HCT116 (cell line): Measurements from ENCODE around the gene ATP6V0D1. TPM values are rescaled to one million over a fixed set of nuclear protein-coding genes. Genes with fewer than 3 reads are reported as not detected.

Experiments used
- ATAC-seq: fragments of 200-7000 bp; cut with Tn5 transposase; 2 replicates; pipeline ENCODE4 v1.9.1; 2020; ENCODE audit warnings: mild to moderate bottlenecking, moderate library complexity
- BruUV-seq: library from RNA; stranded (reverse); fragments of 400-500 nt; replicated peaks from 2 replicates; lab custom pipeline; 2021; lab: Mats Ljungman, UMichigan
- CTCF ChIA-PET: fragments of 300-600 bp; sonication (Branson Sonifier 250); formaldehyde crosslinking; loops from one replicate; lab custom pipeline; 2021; ENCODE audit warnings: antibody characterized with exemption; lab: Charles Lee
- POLR2A ChIA-PET: fragments of 300-600, 350-600 bp; sonication (Branson Sonifier 250); formaldehyde crosslinking; loops from one replicate; lab custom pipeline; 2021; ENCODE audit warnings: antibody characterized with exemption; lab: Charles Lee
- RAD21 ChIA-PET, 2 experiments: fragments of 300-600 bp; sonication (Branson Sonifier 250); formaldehyde crosslinking; loops; one replicate each; lab custom pipeline; 2023; ENCODE audit warnings: low total read pairs in 2 of 2; ENCODE audit not compliant: uncharacterized antibody in 2 of 2, unreplicated experiment in 2 of 2, low non-redundant PET in 1 of 2; lab: Charles Lee
- DNase-seq: peaks from one replicate; pipeline ENCODE4 v3.0.0-alpha.2; 2010; ENCODE audit warnings: low read depth, low spot score
- H2AFZ ChIP-seq: fragments of 200-600 bp; shearing (Covaris generic), sonication (generic); 2 replicates; pipeline ENCODE4 v1.6.1; 2017; ENCODE audit warnings: low read depth, mixed run types, mixed read lengths, antibody characterized with exemption, low read length; ENCODE audit not compliant: poor library complexity, severe bottlenecking
- H3K27ac ChIP-seq: 2 replicates; pipeline ENCODE4 v1.5.1; 2012; ENCODE audit warnings: low read depth, low read length
- H3K27me3 ChIP-seq: fragments of 200-600 bp; sonication (generic); 2 replicates; pipeline ENCODE4 v1.6.1; 2016; ENCODE audit warnings: mixed run types, low read length, mixed read lengths; ENCODE audit not compliant: insufficient read depth
- H3K36me3 ChIP-seq, 2 experiments: fragments of 200-500 bp in 1 of 2; fragments of 200-600 bp in 1 of 2; sonication (Bioruptor generic) in 1 of 2; sonication (generic) in 1 of 2; 2 replicates each; pipeline versions ENCODE4 v1.5.1 to v1.6.1; 2014 to 2016; ENCODE audit warnings: low read length in 2 of 2, inconsistent platforms in 1 of 2, mixed read lengths in 1 of 2, mixed run types in 1 of 2; ENCODE audit not compliant: insufficient read depth in 2 of 2, control insufficient read depth in 1 of 2
- H3K4me1 ChIP-seq, 2 experiments: fragments of 200-600 bp in 1 of 2; sonication (generic) in 1 of 2; 2 replicates each; pipeline versions ENCODE4 v1.5.1 to v1.6.1; 2012 to 2017; ENCODE audit warnings: low read length in 2 of 2, inconsistent platforms in 1 of 2, mild to moderate bottlenecking in 1 of 2, mixed read lengths in 1 of 2, mixed run types in 1 of 2, moderate library complexity in 1 of 2; ENCODE audit not compliant: insufficient read depth in 2 of 2, control insufficient read depth in 1 of 2
- H3K4me2 ChIP-seq: fragments of 200-600 bp; sonication (generic); 2 replicates; pipeline ENCODE4 v1.6.1; 2017; ENCODE audit warnings: mixed run types, low read length, mixed read lengths
- H3K4me3 ChIP-seq, 2 experiments: fragments of 200-600 bp in 1 of 2; sonication (generic) in 1 of 2; replicated peaks in 1 of 2; 2 replicates each; pipeline ENCODE4 v1.5.1; 2011 to 2016; ENCODE audit warnings: low read length in 2 of 2, control low read depth in 1 of 2, low read depth in 1 of 2, mild to moderate bottlenecking in 1 of 2, mixed read lengths in 1 of 2, mixed run types in 1 of 2
- H3K79me2 ChIP-seq: fragments of 200-600 bp; sonication (generic); 2 replicates; pipeline ENCODE4 v1.6.1; 2017; ENCODE audit warnings: mild to moderate bottlenecking, mixed run types, low read length, moderate library complexity, mixed read lengths; ENCODE audit not compliant: insufficient read depth
- H3K9ac ChIP-seq: fragments of 200-600 bp; sonication (generic); 2 replicates; pipeline ENCODE4 v1.6.1; 2016; ENCODE audit warnings: low read length, mixed read lengths
- H3K9me2 ChIP-seq: fragments of 200-600 bp; sonication (generic), shearing (Covaris generic); 2 replicates; pipeline ENCODE4 v1.6.1; 2017; ENCODE audit warnings: mixed run types, mild to moderate bottlenecking, moderate library complexity; ENCODE audit not compliant: insufficient read depth
- H3K9me3 ChIP-seq, 2 experiments: fragments of 200-500 bp in 1 of 2; fragments of 200-600 bp in 1 of 2; sonication (Bioruptor generic) in 1 of 2; sonication (generic) in 1 of 2; 2 replicates each; pipeline ENCODE4 v1.6.1; 2014 to 2017; ENCODE audit warnings: low read length in 2 of 2, mixed read lengths in 2 of 2, inconsistent platforms in 1 of 2, low read depth in 1 of 2, mild to moderate bottlenecking in 1 of 2, mixed run types in 1 of 2, moderate library complexity in 1 of 2; ENCODE audit not compliant: control insufficient read depth in 1 of 2, insufficient read depth in 1 of 2
- H4K20me1 ChIP-seq: fragments of 200-600 bp; sonication (generic), shearing (Covaris generic); 2 replicates; pipeline ENCODE4 v1.6.1; 2017; ENCODE audit warnings: mixed run types, mild to moderate bottlenecking, moderate library complexity; ENCODE audit not compliant: insufficient read depth
- ATF3 ChIP-seq: IDR thresholded peaks from 2 replicates; pipeline ENCODE4 v1.6.1; 2012
- CBX3 ChIP-seq: IDR thresholded peaks from 2 replicates; pipeline ENCODE4 v1.6.1; 2012; ENCODE audit warnings: low read depth
- CEBPB ChIP-seq: IDR thresholded peaks from 2 replicates; pipeline ENCODE4 v1.6.1; 2012; ENCODE audit warnings: low read depth
- CTCF ChIP-seq, 3 experiments: fragments of 200-600 bp in 1 of 3; sonication (generic) in 1 of 3; IDR thresholded peaks in 2 of 3; conservative IDR thresholded peaks in 1 of 3; 2 replicates each; pipeline ENCODE4 v1.5.1; 2012 to 2017; ENCODE audit warnings: low read depth in 2 of 3, low read length in 2 of 3, antibody characterized with exemption in 1 of 3, borderline replicate concordance in 1 of 3, control low read depth in 1 of 3, mild to moderate bottlenecking in 1 of 3, mixed read lengths in 1 of 3, mixed run types in 1 of 3, moderate library complexity in 1 of 3; ENCODE audit not compliant: insufficient read depth in 1 of 3
- ELF1 ChIP-seq: IDR thresholded peaks from 2 replicates; pipeline ENCODE4 v1.6.1; 2012; ENCODE audit warnings: low read depth, borderline replicate concordance
- EZH2phosphoT487 ChIP-seq: fragments of 200-600 bp; IDR thresholded peaks from 2 replicates; pipeline ENCODE4 v1.6.1; 2018; ENCODE audit warnings: antibody characterized with exemption, borderline replicate concordance
- FOSL1 ChIP-seq: IDR thresholded peaks from 2 replicates; pipeline ENCODE4 v1.6.1; 2012; ENCODE audit warnings: low read depth
- JUND ChIP-seq: IDR thresholded peaks from 2 replicates; pipeline ENCODE4 v1.6.1; 2012
- MAX ChIP-seq: IDR thresholded peaks from 2 replicates; pipeline ENCODE4 v1.6.1; 2012
- POLR2A ChIP-seq: IDR thresholded peaks from 2 replicates; pipeline ENCODE4 v1.7.0; 2011; ENCODE audit warnings: borderline replicate concordance; ENCODE audit not compliant: insufficient read depth, insufficient read length; ENCODE audit errors: extremely low read depth
- RAD21 ChIP-seq: IDR thresholded peaks from 2 replicates; pipeline ENCODE4 v1.6.1; 2012; ENCODE audit warnings: low read depth, mild to moderate bottlenecking
- SIN3A ChIP-seq: IDR thresholded peaks from 2 replicates; pipeline ENCODE4 v1.6.1; 2012; ENCODE audit warnings: low read depth
- SRF ChIP-seq: IDR thresholded peaks from 2 replicates; pipeline ENCODE4 v1.6.1; 2012; ENCODE audit warnings: low read depth
- TCF7L2 ChIP-seq: IDR thresholded peaks from 2 replicates; pipeline ENCODE4 v1.7.0; 2011; ENCODE audit warnings: borderline replicate concordance, inconsistent platforms; ENCODE audit not compliant: insufficient read depth, insufficient read length; ENCODE audit errors: extremely low read depth
- YY1 ChIP-seq: IDR thresholded peaks from 2 replicates; pipeline ENCODE4 v1.6.1; 2011; ENCODE audit warnings: low read length, low read depth, moderate library complexity, mild to moderate bottlenecking; ENCODE audit not compliant: insufficient replicate concordance; ENCODE audit errors: extremely low read depth
- ZBTB33 ChIP-seq: IDR thresholded peaks from 2 replicates; pipeline ENCODE4 v1.6.1; 2011; ENCODE audit warnings: mild to moderate bottlenecking, low read length, moderate library complexity; ENCODE audit not compliant: insufficient replicate concordance; ENCODE audit errors: extremely low read depth
- ZFX ChIP-seq: fragments of 450-650 bp; IDR thresholded peaks from 2 replicates; pipeline ENCODE4 v1.6.1; 2017
- intact Hi-C: fragments of 100-400 bp; cut with micrococcal nuclease; formaldehyde crosslinking; loops from 2 replicates; pipeline ENCODE4 v1.10.0; 2022
- total RNA-seq: library from RNA; stranded (reverse); gene quantifications from one replicate; pipeline ENCODE4 v1.2.1, GENCODE V29; 2021; ENCODE audit not compliant: unreplicated experiment

The ATP6V0D1 gene
- total RNA-seq, 1 experiment from 2014 or later = 36.6 TPM

- Histone ChIP-seq H3K36me3 (no peaks in the 10 kb centered on the region), H3K9me2 (no peaks in the 10 kb centered on the region), H3K4me3 (no peak overlapping the region), H3K4me2 (no peak overlapping the region), H3K9ac (no peak overlapping the region), H3K9me3 (no peaks in the 10 kb centered on the region), H3K4me1 (peaks cover 0 to 3% of the 10 kb centered on the region in 2 experiments; a peak in 1 of 4 replicates), H3K79me2 (no peaks in the 10 kb centered on the region), H3K27ac (no peak overlapping the region), H3K27me3 (no peaks in the 10 kb centered on the region), H2AFZ (no peak overlapping the region), H4K20me1 (no peaks in the 10 kb centered on the region)
- RAD21 ChIA-PET = no interaction called here
- ATAC-seq (no peak), DNase-seq (no peak)
- BruUV-seq = no TSS peak
- intact Hi-C loops = no loop called here
- POLR2A ChIA-PET = no interaction called here
- TF ChIP-seq CBX3 (no peak), MAX (no peak), ELF1 (no peak), POLR2A (no peak), RAD21 (no peak), ATF3 (no peak), YY1 (no peak), ZBTB33 (no peak), TCF7L2 (no peak), SRF (no peak), ZFX (no peak), JUND (no peak), SIN3A (no peak), CTCF (IDR thresholded peaks at IDR 0.05 in 2 of 3, conservative IDR thresholded peaks at IDR 0.05 in 1 of 3; ENCODE audit: borderline replicate concordance in 1 of 3, insufficient read depth in 1 of 3, low read depth in 2 of 3, low read length in 2 of 3) (no peak), CEBPB (no peak), FOSL1 (no peak), EZH2phosphoT487 (no peak)
- CTCF ChIA-PET = no interaction called here
Observed at GRCh38 chr16:67449336-67449735, 31.6 kb downstream of the ATP6V0D1 start.
